ACHN (cell line): ENCODE results near the gene FAF2.
"Not testable (repeated sequence)": the region's sequence is repeated elsewhere in the genome, so short reads cannot be mapped to it uniquely, and the experiment has no call there.

Experiments used
- DNase-seq: peaks from one replicate; pipeline ENCODE4 v3.0.0-alpha.2; 2015
- in situ Hi-C: cut with HindIII; loops from 2 replicates; pipeline ENCODE4 v1.10.0; 2017; ENCODE audit warnings: low sequenced_read_pairs, low pct_ligation_motif_present, low pct_unique_long_range_greater_than_20kb

FAF2 gene

GRCh38 chr5:176547802-176548201 is 99.6 kb downstream of the FAF2 start:
- DNase-seq, result no peak
- in situ Hi-C loops, result no loop called here

- DNase-seq, result no peak
- in situ Hi-C loops, result no loop called here
These were observed 100.8 kb downstream of the FAF2 start, which contains the start of gene CDHR2 for GRCh38 chr5:176548967-176549444. CDHR2 (plus strand) TSS chr5:176549342; CDS start chr5:176565353, 16,011 bp downstream.

GRCh38 chr5:176549871-176550270 is 101.7 kb downstream of the FAF2 start:
- in situ Hi-C loops, result no loop called here
- no peak for DNase-seq

- in situ Hi-C loops, result no loop called here
These were observed 102.2 kb downstream of the FAF2 start for GRCh38 chr5:176550275-176550831.

GRCh38 chr5:176550937-176551336 is 102.8 kb downstream of the FAF2 start:
- in situ Hi-C loops, DNase-seq: not testable (repeated sequence)

More at GRCh38 chr5:176550275-176550831, 102.2 kb downstream of the FAF2 start:
- no peak for DNase-seq

- in situ Hi-C loops, result no loop called here
- DNase-seq, result no peak
These were observed 104.2 kb downstream of the FAF2 start for GRCh38 chr5:176552332-176552869.

GRCh38 chr5:176553260-176554085 is 105.3 kb downstream of the FAF2 start:
- in situ Hi-C loops, result no loop called here
- DNase-seq, result no peak

GRCh38 chr5:176557846-176558245 is 109.7 kb downstream of the FAF2 start:
- no peak for DNase-seq
- in situ Hi-C loops, result no loop called here
